NCI-H2196 (cell line): ENCODE measurements around the gene DSC3.

Experiments
- DNase-seq: peaks from one replicate; lab custom pipeline; 2025; ENCODE audit not compliant: unreplicated experiment; lab: John Stamatoyannopoulos, UW

The DSC3 gene

DNA sequence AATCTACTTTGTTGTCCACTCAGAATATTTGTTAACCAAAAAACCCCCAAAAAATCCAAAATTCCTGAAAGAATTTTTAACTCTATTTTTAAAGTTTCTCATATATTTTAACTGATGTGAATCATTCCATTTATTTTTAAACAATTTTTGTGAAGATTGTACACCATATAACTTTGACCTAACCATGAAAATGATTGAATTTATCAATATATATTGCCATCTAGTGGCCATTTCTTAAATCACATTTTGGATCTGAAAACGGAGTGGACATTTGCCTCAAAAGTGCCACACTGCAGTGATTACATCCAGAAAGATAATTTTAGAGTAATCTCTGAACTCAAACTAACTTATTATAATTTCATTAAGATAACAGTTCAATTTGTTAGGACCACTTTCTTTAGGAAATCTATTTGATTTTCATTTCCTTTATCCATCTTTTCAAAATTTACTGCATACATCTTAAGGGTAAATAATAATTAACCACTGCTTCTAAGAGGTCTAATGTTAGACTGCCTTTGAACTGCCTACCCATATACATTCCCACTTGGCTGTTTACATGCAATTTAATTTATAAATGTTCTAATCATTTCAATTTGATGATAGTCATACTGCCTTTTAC, 71.1 kb downstream of the DSC3 start:
- DNase-seq: peak; percentile 68

DNA sequence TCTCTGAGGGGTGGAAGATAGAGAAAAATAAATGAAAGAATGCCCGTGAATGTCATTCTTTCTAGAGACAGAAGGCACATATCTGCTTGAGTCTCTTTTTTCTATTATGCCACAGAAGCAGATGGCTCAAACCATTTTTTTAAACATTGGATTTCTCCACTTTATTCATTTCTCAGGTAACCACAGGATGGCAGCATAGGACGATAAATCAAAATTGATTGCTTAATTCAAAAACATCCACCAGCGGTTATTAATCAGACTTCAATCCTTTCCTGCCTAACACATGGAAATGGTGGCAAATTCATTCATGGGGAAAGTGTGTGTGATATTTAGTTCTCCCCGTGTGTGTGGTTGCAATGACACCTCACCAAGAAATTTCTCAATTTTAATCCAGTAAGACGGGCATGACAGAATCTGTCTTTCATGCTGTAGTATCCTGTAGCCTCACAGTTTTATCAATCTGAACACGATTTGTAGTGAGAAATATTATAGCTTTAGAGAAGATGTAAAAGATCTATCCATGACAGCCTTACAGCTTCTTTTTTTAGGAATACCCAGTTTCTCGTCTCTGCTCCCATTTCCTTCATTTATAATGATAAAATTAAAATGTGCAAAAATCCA, 72.2 kb downstream of the DSC3 start:
- DNase-seq: peak; percentile 18

DNA sequence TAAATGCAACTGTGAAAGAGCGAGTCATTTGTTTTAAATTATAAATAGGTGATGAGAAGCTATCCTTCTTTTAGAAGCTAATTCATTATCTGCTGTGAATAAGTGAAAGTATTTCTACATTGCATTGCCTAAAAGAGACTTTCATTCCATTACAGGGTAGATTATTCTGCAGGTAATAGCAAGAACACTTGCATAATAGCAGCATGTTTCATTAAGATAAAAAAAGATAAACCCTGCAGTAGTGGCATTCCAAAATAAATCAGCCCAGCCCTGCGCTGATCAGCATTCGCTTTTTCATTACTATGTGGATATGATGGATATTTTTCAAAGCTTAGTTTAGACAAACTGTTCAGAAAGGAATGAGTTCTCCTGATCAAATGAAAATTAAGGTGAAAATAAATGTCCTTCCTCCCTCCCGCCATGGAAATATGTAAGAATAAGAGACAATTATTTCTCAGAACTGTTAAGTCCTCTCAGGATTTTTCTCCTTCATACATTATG, 72.8 kb downstream of the DSC3 start:
- no peak for DNase-seq

DNA sequence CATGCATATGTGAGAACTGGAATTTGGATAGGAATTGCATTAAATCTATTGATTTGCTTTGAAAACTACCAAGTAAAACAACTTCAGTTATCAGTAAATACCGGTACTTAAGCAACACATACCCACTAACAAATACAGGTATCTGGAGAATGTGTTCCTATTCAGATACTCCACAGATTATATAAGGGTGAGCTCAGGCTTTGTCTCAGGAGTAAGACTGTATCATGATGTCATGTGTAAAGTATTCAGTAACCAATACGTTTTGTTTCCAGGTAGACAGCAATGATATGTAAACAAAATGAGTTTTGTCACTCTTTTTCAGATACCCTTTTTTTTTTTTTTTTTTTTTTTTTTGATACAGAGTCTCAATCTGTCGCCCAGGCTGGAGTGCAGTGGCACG, 74.8 kb downstream of the DSC3 start:
- no peak for DNase-seq

DNA sequence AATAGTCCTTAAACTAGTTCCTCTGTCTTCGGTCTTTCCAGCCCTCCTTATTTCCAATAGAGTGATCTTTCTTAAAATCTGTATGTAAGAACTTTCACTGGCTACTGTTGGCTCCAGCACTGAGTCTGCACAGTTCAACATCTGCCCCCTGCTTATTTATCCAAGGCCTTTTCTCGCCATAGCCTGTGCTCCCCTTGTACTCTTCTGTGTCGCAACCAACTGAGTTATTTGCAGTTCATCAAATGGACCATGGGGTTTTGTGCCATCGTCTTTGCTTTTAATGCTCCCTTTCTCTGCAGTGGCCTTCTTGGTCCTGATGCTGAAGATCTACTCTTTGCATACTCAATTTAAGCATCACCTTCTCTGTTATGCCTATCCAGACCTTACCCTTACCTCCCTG, 77.3 kb downstream of the DSC3 start:
- no peak for DNase-seq

DNA sequence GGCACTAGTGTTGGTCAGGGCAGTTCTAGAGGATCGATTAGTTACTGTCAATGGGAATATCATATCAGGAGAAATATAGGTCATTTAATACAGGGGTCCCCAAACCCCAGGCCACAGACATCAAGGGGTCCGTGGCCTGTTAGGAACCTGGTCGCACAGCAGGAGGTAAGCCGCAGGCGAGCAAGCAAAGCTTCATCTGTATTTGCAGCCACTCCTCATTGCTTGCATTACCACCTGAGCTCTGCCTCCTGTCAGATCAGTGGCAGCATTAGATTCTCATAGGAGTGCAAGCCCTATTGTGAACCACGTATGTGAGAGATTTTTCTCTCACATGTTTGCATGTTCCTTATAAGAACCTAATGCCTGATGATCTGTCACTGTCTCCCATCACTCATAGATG, 81.9 kb downstream of the DSC3 start:
- DNase-seq: no peak

DNA sequence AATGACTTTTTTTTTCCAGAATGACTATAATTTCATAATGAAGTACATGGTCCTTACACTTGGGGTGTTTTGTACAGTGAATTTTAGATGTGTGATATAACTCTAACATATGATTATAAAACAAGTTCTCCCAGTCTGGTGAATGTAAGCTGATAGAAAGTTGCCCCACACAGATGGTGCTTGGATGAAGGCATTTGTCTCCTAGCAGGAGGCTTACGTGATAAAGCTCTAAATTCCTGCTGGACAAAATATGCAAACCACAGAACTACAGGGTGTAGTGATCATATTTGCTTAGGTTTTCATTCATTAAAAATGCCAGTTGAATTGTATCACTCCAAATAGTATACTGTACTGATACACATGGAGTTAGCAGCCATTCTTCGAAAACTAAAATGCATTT, 85.5 kb downstream of the DSC3 start:
- no peak for DNase-seq

DNA sequence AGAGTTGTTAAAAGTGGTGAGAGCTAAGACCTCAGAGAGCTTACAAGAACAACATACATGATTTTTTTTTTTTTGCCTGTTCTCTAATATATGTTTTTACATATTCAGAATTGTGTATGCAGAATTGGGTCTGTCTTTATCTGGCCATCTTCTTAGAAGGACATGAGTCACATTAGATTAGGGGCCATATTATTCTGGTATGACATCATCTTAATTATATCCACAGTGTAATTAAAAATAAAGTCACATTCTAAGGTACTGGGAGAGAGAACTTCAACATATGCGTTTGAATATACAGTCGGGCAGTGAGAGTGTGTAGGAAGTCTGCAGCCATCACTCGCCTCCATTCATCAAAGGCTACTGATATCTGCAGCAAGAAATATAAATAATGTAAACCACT, 88.3 kb downstream of the DSC3 start:
- DNase-seq: no peak

DNA sequence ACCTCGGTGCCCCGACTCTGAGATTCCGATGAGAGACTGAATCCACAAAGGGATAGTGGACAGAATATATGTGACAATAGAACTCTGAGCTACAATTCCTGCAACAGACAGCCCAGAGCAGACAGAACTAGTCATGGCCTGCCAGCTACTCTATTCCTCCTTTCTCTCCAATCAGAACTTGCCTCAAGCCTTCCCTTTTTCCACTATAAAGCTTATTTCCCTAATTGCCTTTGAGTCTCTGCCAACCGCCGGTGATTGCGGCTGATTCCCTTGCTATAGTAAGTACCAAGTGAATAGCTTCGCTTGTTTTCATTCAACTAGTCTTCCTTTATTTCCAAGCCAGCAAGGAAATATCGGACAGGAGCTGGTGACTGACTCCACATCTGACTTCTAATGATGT, 96.8 kb downstream of the DSC3 start:
- DNase-seq: no peak

DNA sequence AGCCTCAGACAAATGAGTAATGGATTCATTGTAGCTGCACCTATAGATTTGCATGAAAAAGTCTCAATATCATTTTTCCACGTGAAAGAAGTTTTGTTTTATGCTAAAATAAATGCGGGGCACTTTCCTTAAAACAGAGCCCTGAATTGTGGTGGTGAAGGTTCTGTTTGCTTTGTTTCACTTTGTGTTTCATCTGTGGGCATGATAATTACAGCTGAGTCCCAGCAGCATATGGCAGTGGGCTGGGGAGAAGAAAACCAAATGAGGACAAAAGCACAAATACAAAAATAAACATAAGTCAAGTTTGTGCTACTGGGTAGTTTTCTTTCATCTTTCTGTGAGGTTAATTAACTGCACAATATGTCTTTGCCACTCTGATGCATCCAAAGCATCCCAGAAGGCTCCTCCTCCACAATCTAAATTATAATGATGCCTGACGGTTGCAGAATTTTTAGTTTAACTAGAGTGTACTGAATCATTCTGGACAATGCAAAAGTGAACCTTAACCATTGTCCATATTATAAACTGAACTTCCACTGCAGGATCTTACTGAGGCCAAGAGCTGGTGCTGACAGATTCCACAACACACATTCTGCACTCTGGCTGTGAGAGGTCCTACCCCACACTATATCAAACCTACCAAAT, 97.6 kb downstream of the DSC3 start:
- no peak for DNase-seq

DNA sequence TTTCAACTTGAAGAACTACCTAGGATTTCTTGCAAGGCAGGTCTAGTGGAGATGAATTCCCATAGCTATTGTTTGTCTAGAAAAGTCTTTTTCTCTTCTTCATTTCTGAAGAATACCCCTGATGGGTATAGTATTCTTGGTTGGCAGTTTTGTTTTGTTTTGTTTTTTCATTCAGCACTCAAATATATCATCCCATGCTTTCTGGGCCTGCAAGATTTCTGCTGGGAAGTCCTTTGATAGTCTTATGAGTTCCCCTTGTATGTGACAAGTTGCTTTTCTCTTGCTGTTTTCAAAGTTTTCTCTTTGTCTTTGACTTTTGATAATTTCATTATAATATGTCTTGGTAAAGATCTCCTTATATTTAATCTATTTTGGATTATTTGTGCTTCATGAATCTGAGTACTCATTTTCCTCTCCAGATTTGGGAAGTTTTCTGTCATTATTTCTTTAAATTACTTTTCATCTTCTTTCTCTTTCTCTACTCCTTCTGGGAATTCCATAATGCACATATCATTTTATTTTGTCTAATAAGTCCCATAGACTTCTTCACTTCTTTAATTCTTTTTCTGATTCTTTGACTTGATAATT, 101.5 kb downstream of the DSC3 start:
- DNase-seq: no peak
